Measurements from ENCODE around the gene RAB14.

GRCh38 chr9:121240472-121241135, 38.9 kb upstream of the RAB14 start:
- TF ChIP-seq CTCF (IDR thresholded peaks at IDR 0.05; ENCODE audit: insufficient read depth, low read length) (no peak), POLR2AphosphoS5 (IDR thresholded peaks at IDR 0.05; ENCODE audit: low read depth) (no peak), REST (IDR thresholded peaks at IDR 0.05; ENCODE audit: insufficient replicate concordance, low read depth) (no peak), GABPA (IDR thresholded peaks at IDR 0.05; ENCODE audit: low read depth) (no peak), SPI1 (IDR thresholded peaks at IDR 0.05; ENCODE audit: borderline replicate concordance, low read depth) (no peak)

All from HL-60 (cell line).